HG02610 (cell line): Measurements from ENCODE around the gene TSPAN31.
A peak's percentile ranks its signal among the peaks of the same experiment; 100 is the strongest.

Experiments
- ATAC-seq: cut with Tn5 transposase; IDR thresholded peaks from one replicate; pipeline ENCODE4 v1.9.1; 2021; ENCODE audit warnings: mild to moderate bottlenecking, moderate library complexity; ENCODE audit not compliant: unreplicated experiment

The TSPAN31 gene

DNA sequence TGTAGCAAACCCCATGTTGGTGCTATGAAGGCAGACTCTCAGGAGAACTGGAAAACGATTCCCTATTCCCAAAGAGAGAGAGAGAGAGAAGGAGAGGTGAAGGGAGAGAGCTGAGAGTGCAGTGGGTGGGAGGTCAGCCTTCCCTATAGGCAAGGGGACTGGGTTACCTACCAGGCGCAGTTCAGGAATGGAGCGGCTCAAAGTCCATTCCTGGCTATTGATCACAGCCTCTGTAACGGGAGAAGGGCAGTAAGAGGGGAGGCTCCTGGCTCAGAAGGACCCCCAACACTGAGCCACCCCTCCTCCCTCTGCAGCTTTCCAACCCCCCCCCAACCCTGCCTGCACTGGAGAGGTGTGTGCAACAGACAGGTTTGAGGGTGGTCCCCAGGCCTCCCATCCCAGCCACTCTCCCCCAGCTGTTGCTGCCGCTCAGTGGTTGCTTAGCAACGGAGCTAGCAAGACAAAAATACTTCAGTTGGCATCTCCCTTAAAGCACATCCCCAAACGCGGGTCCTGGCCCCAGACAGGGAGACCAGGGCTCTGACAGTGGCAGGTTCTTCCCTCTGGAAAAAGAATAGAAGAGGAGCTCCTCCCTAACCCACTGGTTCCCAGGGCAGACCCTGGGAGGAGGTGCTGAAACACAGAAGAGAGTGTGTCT lies 9.5 kb upstream of the TSPAN31 start:
- no peak for ATAC-seq

DNA sequence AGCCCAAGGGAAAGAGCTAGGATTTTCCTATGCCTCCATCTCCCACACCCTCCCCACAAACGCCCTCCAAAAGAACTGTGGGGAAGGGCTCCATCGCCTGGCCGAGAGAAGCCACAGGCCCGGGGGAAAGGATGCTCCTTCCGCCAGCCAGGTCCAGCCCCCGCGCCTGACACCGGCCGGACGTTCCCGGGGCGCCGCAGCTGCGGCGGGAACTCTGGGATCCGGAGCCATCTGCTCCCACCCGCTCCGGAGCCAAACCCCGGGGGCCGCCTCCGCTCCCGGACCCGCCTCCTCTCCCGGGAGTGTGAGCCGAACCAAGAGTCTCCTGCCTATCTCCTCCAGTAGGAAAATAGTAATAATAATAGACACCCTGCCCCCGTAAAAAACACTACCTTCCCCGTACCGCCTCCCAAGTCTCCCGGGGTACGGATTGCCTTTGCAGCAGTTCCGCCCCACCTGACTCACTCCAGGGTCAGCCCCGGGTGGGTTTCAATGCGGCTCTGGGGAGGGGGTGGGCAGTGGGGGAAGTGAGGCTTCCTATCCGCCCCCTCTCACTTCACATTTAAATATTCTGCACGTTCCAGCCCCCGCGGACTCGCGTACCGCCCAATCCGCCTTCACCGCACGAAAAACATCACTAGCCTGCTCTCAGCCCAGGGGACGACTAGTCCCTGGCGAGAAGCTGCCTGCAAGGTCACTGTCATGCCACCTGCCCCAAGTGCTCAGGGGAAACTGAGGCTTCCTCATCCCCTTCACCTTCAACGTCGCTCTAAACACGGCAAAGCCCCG lies 8.7 kb upstream of the TSPAN31 start:
- ATAC-seq, result no peak

DNA sequence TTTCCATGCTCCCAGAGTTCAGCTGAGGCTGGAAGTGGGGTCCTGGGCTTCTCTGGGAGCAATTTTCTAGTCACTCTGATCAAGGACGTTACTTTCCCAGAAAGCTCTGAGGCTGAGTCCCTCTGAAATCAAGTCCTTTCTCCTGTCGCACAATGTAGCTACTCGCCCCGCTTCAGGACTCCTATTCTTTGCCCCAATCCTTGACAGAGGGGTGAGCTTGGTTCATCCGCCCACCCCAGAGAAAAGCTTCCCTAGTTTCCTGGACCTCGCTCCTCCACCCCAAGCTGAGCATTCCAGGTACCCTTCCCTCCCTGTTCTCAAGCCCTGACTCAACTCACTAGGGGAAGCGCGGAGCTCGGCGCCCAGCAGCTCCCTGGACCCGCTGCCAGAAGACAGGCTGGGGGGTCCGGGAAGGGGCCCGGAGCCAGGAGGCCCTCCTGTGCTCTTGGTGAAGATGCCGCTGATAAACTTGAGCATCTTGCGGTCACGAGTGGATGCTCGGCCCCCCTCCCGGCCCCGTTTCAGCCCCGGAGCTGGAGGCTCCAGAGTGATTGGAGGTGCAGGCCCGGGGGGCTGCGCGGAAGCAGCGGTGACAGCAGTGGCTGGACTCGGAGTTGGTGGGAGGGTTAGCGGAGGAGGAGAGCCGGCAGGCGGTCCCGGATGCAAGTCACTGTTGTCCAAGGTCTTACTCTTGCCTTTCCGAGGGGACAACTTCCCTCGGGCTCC lies 7.9 kb upstream of the TSPAN31 start:
- no peak for ATAC-seq

DNA sequence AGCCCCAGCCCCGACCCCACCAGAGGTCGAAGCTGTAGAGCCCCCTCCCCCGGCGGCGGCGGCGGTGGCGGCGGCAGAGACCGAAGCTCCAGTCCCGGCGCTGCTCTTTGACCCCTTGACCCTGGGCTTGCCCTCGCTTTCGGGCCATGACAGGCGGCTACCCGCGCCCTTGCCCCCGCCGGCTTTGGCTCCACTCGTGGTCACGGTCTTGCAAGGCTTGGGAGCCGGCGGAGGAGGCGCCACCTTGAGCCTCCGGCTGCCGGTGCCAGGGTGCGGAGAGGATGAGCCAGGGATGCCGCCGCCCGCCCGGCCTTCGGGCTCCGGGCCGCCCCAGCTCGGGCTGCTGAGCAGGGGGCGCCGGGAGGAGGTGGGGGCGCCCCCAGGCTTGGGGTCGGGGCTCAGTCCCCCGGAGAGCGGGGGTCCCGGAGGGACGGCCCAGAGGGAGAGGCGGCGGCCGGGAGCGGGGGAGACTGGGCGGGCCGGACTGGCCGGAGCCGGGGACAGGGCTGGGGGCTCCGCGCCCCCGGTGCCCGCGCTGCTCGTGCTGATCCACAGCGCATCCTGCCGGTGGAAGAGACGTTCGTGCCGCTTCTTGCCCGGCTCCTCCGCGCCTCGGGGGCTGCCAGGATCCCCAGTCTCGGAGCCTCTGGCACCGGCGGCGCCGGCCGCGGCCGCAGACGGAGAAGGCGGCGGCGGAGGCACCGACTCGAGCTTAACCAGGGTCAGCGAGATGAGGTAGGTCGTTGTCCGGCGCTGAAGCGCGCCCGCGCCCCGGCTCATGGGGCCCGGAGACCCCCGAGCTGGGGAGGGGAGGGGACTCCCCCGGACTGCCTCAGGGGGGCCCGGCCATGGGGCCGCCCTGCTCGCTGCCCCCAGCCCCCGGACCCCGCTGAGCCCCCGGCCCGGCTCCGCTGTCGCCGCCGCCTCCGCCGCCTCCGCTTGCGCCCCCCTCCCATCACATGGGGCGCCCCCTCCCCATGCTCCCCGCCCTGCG lies 7.1 kb upstream of the TSPAN31 start:
- ATAC-seq, result no peak

DNA sequence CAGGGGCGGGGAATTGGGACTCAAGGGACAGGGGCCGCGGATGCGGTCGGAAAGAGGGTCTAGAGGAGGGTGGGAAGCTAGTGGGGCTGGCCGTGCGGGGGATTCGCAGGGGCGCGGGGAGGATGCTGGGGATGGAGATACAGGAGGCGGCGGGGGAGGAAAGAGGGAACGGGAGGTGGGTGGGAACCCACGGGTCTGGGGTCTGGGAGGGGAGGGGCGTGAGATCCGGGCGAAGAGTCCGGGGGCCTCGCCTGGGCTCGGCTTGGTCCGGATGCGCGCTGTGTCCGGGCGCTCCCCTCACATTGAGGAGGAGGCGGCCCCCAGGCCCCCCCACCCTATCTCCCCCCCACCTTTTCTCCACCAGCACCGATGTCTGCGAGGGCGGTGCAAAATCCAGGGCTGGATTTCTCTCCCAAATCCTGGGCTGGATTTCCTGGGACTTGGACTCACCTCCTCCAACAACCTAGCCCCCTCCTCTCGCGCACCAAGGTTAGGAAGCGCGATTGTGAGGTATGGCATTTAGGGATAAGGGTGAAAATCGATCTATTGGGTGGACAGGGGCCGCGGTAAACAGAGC lies 6.1 kb upstream of the TSPAN31 start, which contains the start of gene AGAP2:
AGAP2 (minus strand) TSS at position 82 of the 577 bp plus-strand sequence. CDS start 496 bp downstream, outside the sequence.
- no peak for ATAC-seq

DNA sequence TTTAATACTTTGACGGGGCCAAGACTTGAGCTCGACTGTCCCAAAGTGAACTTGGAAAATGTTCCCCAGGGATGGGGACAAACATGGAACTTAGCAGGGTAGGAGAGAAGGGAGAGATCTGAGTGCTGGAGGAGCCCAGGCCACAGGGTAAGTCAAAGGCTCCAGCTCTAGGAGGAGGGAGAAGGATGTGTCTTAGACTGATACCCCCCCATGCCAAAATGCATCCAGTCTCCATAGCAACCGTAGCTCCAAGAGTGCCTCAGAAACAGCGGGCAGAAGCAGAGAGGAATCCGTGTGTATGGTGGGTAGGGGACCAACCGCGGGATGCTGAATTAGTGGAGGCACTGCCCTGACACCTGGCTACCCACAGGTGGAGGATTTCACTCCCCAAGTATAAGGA lies 5.5 kb upstream of the TSPAN31 start:
- ATAC-seq, result no peak

DNA sequence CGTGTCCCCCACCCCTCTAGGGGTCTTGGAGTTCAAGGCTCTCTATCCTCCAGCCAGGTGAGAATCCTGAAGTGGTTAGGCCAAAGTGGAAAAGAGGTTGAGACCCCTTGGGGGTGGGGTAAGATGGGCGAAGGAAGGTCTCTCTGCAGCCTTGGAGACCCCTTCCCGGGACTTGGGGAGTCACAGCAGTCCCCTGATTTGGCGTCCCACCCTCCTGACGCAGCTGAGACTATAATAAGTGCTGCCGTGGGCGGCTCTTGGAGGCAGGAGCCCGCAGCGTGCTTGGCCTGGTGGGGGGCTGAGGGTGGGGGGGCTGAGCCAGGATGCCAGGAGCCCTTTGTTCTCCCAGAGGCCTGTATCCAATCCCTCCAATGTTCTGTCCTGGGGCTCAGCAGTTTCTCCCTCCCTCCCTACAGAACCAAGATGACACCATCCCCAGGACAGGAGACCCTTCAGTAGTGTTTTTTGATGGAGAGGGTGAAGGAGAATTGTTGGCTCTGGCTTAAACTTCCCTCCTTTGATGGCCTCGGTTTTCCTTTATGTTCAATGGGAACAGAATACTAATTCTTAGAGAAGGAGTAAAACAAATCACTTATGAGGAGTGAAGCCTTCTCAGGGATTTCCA lies 4.8 kb upstream of the TSPAN31 start:
- no peak for ATAC-seq

DNA sequence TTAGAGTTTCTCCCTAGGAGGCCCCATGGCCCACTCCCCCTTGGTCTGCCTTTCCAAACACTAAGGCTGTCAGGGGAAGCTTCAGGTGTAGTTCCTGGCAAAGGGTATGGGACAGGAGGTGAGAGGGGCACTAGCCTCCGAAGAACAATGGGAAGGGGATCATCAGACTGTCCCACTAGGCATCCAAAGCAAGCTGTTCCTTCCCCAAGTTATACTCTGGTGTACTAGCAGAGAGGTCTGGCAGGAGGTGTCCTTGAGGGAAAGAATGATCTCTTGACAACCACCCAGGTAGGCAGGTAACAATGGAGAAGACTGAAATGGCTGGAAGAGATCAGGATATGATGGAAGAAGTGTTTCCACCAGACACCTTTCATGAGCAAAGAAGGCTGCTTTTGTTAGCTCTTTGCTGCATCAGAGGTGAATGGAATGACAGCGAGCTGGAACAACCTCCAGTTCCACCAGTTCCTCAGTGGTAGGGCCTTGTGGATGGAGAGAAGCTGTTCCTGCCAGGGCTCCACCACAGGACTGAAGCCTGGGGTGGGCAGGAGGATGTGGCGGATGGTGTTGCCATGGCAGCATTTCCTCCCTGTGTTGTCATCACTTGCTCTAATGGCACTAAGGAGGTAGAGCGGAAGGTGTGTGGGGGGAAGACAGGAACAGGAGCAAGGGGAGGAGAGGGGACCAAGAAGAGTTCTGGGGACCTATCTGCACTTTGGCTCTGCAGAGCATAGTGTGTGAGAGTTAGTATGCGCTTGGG lies 4.0 kb upstream of the TSPAN31 start:
- peak; percentile 58 for ATAC-seq

DNA sequence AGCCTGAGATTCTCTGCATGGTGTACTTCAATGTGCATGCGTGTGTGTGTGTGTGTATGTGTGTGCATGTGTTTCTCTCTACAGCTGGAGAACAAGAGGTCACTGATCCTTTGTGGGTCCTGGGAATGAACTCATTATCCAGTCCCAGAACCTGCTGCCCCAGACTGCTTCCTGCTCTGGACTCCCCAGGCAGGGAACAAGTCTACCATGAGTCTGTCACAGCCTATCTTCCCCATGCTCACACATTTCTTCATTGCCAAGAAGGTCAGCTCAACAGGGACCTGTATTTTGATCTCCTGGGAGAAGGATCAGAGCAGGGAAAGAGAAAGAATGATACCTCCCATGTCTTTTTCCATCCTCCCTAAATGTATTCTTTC lies 3.4 kb upstream of the TSPAN31 start:
- ATAC-seq, result no peak

DNA sequence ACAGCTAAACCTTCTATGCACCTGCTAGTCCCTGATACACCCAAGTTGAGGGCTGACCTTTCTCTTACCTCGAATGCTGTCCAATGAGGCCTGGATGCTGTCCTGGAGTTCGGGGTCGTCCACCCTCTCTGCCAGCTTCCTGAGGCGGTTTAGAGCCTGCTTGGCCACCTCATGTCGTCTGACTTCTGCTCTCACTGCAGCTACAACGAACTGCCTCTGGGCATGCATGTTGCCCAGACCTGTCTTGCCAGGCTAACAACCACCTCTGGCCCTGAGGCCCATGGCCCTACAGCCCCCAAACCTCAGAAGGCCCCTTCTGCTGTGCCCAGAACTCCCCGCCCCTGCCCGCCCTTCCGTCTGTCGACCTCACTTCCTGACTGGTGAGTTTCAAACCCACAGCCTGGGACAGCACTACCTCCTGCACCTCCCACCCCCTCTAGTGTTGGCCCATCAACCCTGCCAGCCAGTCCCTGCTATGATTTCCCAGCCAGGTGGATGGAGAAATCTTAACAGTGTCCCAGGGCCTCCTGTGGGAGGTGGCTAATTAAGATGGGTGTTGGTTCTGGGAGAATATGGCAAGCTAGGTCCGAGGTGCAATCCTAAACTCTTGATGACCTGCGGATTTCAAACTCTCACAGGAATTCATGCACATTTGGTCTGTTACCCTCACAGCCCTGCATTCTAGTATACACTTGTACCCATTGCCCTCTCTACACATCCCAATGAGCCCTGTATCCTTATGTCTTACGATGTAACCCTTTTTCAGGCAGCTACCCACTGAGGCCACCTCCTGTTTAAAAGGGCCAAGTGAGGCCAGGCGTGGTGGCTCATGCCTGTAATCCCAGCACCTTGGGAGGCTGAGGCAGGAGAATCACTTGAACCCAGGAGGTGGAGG lies 2.7 kb upstream of the TSPAN31 start:
- ATAC-seq, result peak; percentile 51

DNA sequence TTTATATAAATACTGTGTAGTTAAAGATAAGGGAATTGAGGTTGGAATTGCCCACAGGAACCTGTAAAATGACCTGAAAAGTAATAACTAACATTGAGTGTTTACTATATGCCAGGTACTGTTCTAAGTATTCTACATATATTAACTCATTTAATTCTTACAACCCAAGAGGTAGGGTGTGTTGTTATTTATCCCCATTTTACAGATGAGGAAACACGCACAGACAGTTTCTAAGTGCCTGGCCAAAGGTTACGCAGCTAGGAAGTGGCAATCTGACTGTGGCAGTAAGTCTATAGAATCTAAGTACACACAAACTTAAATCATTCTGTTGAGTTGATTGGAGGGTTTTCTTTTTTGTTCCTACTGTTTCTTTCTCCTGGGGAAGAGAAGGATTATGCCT lies 1.1 kb upstream of the TSPAN31 start:
- ATAC-seq, result no peak

DNA sequence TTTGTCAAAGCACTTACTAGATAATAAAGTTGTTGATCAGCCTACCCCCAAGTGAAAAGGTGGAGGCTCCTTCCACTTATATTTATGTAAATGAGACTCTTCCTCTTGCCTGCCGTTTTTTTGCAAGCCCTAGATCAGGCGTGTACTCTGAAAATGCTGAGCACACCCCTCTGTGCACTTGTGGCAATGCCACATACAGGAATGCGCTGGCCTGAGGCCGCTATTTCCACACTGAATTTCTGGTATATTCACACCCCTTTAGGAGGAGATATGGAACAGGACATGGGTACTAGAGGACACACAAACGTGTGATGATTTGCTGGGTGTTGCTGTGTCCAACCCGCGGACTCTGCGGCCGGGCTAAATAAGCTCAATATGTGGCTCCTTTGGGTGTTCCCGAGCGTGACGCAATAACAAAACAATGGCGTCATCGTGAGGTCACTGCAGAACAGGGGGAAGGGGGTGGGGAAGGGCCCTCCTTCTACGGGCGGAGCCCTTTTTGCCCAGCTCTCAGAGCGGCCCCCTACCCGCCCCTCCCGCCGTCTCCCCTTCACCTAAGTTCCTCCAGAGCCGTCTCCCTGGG lies 554 bp upstream of the TSPAN31 start:
- peak; percentile 37 for ATAC-seq

DNA sequence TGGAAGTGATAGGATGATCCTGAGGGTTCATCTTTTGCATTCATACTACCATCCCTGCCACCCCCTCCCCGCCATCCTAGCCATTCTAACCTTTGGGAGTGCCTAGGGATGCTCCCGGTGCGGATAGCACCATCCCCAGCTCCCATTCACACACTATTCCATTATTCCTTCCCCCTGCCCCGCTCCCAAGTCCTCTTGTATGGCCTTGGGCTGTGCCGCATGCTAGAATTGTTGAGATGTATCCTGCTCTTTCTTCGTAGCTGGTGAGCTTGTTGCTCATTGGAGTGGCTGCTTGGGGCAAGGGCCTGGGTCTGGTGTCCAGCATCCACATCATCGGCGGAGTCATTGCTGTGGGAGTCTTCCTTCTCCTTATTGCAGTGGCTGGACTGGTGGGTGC lies 644 bp downstream of the TSPAN31 start:
- no peak for ATAC-seq

DNA sequence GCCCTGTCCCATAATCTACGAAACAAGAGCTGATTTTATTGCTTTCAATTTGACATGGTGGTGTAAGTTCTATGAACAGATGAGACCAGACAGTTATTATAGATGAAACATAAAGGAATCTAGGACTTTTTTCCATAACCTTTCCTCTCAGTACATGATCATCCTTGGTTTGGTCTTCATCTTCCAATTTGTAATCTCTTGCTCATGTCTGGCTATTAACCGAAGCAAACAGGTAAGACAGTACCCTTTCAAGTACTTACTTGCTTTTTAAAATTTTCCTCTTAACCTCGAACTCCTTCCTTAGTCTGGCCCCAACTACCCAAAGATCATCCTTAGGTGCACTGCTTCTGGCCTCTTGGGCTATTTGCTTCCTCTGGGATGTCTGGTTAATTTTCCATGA lies 1.2 kb downstream of the TSPAN31 start:
- no peak for ATAC-seq

DNA sequence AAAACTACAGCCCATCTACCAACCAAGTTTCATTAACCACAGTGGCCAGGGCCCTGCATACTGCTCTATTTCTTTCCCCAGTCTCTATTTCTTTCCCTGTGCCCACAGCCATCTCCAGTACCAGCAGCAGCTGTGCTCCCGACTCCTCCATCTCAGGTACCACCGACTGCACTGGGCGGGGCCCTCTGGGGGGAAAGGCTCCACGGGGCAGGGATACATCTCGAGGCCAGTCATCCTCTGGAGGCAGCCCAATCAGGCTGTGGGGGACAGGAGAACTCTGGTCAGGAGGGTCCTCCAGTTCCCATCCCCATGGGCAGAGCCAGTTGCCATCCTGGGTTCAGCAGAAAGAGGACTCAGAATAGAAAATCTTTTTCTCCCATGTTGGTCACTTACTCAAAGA lies 4.2 kb downstream of the TSPAN31 start:
- ATAC-seq, result no peak

DNA sequence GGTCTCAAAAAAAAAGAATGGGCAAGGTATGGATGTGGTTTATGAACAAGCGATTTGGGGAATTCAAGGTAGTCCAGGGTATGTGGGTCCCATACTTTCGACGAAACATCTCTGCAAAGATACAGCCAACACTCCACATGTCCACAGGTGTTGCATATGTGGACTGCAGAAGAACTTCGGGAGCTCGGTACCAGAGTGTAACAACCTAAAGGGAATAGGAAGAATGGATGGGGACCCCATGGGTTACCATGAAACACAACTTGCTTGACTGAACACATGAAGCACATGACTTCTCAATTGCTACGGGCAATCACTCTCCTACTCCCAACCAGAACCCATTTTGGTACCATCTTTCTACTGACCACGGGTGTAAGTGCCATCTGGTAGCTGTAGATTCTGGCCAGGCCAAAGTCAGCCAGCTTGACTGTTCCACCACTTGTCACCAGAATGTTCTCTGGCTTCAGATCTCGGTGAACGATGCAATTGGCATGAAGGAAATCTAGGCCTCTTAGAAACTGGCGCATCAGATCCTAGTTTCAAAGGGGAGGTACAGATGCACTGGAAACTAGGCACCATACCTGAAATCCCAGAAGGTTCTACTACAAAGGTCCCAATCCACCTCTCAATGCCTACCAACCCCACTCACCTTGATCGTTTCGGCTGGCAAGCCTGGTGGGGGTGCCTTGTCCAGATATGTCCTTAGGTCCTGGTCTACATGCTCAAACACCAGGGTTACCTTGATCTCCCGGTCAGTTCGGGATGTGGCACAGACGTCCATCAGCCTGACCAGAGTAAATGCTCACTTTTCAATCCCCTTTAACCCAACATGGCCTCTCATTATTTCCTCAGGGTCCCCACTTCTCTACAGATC lies 6.0 kb downstream of the TSPAN31 start:
- no peak for ATAC-seq

DNA sequence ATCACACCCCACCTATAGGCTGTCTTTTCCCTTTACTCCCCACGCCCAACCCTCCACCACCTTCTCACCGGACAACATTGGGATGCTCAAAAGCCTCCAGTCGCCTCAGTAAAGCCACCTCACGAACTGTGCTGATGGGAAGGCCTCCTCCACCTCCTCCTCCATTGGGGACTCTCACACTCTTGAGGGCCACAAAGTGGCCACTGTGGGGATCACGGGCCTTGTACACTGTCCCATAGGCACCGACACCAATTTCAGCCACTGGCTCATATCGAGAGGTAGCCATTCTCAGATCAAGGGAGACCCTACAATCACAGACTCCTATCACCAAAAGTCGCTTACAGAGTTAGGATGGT lies 6.6 kb downstream of the TSPAN31 start:
- ATAC-seq, result no peak
